GM21381 (cell line): ENCODE measurements around the gene SERTAD2.

ENCODE experiments used
- ATAC-seq: cut with Tn5 transposase; IDR thresholded peaks from one replicate; pipeline ENCODE4 v1.9.1; 2021; ENCODE audit warnings: mild to moderate bottlenecking, moderate library complexity; ENCODE audit not compliant: unreplicated experiment

The SERTAD2 gene

DNA sequence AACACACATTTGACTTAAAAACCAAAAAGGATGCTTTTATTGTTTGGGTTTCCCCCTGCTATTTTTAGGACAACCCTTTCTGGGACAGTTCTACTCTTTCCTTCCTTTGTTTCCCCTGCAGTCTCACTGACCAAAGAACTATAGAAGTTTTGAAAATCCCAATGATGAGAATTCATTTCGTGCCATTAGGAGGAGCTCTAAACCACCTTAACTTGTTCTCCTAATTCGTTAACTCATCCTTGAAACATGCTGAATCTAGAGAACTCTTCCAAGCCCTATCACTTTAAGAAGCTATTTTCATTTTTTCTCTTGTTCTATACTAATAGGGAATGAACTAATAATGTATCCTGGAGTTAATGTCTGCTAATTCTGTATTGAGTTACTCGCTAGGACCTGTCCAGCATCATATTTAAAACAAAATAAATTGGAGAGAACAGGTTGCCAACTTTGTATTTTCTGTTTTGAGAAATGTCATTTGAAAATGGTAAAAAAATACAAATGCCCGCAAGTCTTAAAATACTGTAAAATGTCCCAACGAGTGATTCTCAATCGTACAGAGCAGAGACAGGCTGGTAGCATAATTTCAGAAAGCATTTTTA lies 66.7 kb downstream of the SERTAD2 start:
- no peak for ATAC-seq

DNA sequence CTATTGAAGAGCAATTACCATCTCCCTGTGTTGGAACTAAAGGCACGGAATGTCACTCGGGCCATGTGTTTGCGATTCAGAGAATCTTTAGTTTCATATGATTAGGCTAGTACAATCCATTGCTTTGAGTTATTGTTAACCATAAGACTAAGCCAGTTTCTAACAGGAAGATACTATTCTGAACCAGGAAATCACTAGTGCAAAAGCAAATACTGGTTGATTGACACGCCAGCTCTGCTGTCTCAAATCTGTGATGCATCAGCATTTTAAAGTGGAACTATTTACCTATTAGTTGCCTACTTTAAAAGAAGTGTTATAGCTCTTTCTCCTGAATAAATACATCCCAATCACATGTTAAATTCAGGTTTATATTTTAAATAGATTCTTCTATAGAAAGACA lies 67.7 kb downstream of the SERTAD2 start:
- no peak for ATAC-seq

DNA sequence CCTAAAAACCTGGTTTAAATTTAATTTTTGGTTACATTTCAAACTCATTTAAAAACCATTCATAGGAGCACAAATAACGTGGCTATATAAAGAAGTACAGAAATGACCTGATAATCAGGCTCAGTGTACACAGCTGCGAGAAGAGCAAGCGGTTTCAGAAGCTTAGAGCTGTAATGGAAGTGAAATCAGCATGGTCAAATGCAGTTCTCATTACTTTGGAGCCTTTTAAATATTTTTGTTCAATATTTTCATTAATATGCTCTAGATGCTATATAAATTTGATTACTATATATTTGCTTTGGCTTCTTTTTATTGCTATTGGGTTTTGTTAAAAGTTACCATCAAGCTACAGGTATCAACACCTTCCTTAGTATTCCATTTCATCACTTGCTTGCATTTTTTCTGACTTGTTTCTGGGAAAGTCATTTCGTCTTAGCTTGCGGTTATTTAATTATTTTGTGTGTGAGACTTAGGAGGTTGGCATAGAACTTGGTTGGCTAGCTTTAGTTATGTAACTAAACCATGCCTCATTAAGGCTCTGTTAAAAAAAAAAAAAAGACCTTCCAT lies 70.9 kb downstream of the SERTAD2 start:
- ATAC-seq = peak; percentile 85

DNA sequence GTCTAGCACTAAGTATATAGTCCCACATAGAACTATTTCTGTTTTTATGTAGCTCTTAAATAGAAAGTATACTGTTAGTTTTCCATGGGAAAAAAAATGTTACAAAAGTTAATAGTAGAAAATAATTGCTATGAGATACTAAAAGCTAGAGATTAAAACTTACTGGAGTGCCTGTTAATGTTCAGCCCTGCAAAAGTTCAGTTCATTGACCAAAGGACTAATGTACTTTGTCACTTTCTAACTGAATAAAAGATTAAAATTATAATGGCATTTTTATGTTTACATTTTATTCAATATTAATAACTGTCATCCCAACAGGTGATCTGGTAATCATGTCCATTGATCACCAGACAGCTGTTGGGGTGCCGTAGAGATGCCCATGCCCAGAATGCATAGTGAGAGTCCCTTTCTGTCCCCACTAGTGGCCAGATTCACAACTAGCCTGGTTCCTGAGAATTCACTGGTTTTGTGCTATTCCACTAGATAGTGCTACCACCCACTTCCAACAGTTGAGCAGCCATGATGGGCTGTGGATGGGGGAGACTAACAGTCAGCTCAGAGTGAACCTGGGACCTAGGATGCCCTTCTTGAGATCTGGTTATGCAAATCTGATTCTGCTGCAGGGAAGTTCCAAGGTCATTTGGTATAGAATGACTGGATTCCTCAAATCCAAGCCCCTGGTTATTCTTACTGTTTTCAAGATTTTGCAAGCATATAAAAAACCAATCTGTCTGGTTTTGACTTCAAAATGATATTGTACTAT lies 71.8 kb downstream of the SERTAD2 start:
- no peak for ATAC-seq
